Activated CD4-positive, alpha-beta T cell treated with anti-CD3 and anti-CD28 coated beads for 4 hours (primary cell): Measurements from ENCODE around the gene CRISP2.

Experiments
- DNase-seq, 2 donors: peaks; one replicate each; pipeline ENCODE4 v3.0.0-alpha.2; 2020

Gene CRISP2

GRCh38 chr6:49653942-49654341, 59.4 kb downstream of the CRISP2 start:
- no peak for DNase-seq

GRCh38 chr6:49653438-49653837, 59.9 kb downstream of the CRISP2 start:
- no peak for DNase-seq

DNA sequence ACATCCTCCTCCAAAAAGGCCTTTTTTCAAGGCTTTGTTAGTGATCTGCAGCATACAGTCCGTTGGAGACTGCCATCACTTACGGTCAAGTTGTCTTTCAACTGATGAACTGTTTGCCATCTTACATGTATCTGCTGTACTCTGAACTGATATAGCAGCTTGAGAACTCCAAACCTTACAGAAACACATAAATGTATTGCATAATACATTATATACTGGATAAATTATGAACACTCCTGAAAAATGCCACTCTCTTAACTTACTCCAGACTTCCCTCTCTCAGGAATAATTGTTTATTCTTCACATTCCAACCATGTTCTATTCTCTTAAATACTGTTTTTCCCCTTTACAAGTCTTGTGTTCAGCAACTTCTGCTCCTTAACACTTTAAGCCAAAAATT, 62.1 kb downstream of the CRISP2 start:
- DNase-seq = no peak

- DNase-seq = no peak
Observed at GRCh38 chr6:49649988-49650387, 63.4 kb downstream of the CRISP2 start.

DNA sequence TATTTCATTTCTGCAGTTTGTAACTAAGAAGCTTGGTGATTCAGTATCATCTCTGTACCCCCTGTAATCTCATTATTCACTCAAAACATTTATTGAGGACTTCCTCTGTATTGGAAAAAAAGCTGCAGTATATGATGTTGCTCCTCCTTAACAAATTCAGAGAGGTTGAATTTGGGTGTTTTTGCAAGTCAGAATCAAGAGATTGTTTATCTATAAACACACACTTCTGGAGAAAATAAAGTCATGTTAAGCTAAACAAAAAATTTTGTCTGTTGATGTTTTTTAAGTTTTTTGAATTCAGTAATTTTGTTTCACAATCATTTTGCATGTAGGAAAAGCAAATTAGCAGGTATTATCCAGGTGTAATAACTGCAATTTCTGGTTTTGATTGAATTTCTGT, 65.3 kb downstream of the CRISP2 start:
- no peak for DNase-seq

- no peak for DNase-seq
Observed at GRCh38 chr6:49647476-49647875, 65.9 kb downstream of the CRISP2 start.

DNA sequence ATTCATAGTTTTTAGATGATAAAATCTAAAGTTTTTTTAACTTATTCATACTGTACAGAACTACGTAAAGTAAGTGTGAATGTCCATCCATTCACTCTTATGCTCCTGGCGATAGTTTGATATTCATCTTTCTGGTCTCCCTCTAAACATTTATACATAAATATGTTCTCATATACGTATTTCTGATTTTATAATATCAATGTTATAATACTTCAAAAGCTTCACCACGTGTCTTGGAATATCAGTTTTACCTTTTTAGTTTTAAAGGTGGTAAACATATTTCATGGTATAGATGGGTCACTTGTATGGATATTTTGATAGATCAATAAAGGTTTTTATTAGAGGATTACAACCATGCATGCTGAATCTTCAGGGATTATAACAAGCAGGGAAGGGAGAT, 66.4 kb downstream of the CRISP2 start:
- no peak for DNase-seq

DNA sequence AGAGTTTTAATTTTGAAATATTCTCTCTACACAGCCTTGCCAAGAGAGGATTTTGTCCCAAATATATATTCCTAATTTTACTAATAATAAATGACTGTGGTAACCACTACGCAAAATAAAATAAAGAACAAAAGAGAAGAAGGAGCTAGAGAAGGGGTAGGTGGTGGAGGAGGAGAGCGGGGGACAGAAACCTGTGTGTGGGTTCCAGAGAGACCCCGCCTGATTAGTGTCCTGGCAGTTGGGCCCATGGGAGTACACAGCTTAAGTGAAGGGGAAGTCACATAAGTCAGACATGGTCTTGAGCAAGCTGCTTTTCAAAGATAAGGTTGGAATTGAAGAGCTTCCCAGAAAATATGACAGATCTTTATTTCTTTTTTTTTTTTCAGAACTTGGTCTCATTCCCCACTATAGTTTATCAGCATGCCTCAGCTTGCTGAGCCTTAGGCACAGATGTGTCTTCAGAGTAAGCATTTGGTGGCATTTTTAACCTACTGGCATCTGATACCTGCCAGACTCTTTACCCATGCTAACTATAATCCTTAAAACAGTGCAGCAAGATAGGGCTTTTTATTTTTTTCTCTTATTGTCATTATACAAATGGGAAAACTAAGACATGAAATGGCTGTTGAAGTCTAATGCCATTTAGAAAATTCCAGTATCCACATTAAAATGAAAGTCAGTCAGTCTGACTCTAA, 67.1 kb downstream of the CRISP2 start:
- no peak for DNase-seq

- no peak for DNase-seq
Observed at GRCh38 chr6:49645139-49645538, 68.2 kb downstream of the CRISP2 start.
